GM23338 (cell line): ENCODE measurements around the gene SPINT2. TPM values are rescaled to one million over a fixed set of nuclear protein-coding genes. Genes with fewer than 3 reads are reported as not detected.

Experiments used
- CREB1 ChIP-seq: fragments of 250-450 bp; sonication (Bioruptor Pico); IDR thresholded peaks from 2 replicates; pipeline ENCODE4 v1.5.0; 2020; ENCODE audit warnings: low read depth, mild to moderate bottlenecking, moderate library complexity
- CTCF ChIP-seq, 2 experiments: fragments of 200-600 bp in 1 of 2; sonication (generic) in 1 of 2; conservative IDR thresholded peaks; 2 replicates each; pipeline versions ENCODE4 v1.5.1 to v1.6.1; 2016 to 2017; ENCODE audit warnings: antibody characterized with exemption in 2 of 2, low read depth in 2 of 2, mild to moderate bottlenecking in 2 of 2, moderate library complexity in 1 of 2
- EZH2 ChIP-seq: fragments of 200-600 bp; sonication (generic); IDR thresholded peaks from one replicate; pipeline ENCODE4 v1.8.0; 2017; ENCODE audit warnings: antibody characterized with exemption, mild to moderate bottlenecking, low read depth; ENCODE audit not compliant: unreplicated experiment
- EZH2phosphoT487 ChIP-seq: fragments of 200-600 bp; sonication (generic); IDR thresholded peaks from one replicate; pipeline ENCODE4 v1.8.1; 2018; ENCODE audit warnings: antibody characterized with exemption; ENCODE audit not compliant: unreplicated experiment
- JUNB ChIP-seq: IDR thresholded peaks from one replicate; pipeline ENCODE4 v1.6.1; 2016; ENCODE audit warnings: antibody characterized with exemption; ENCODE audit not compliant: unreplicated experiment
- ZNF331 ChIP-seq: fragments of 250-450 bp; sonication (Bioruptor Pico); IDR thresholded peaks from 2 replicates; pipeline ENCODE4 v1.5.0; 2020; ENCODE audit warnings: low read depth, mild to moderate bottlenecking, moderate library complexity
- ZNF462 ChIP-seq: fragments of 250-450 bp; sonication (Bioruptor Pico); IDR thresholded peaks from 2 replicates; pipeline ENCODE4 v1.5.0; 2020; ENCODE audit warnings: mild to moderate bottlenecking, moderate library complexity
- polyA plus RNA-seq: library from polyadenylated mRNA; unstranded; fragments of >200 nt; fragmentation: Nextera tagmentation; extraction: Ambion mirVana; gene quantifications from 2 replicates; pipeline ENCODE4 v1.2.1, GENCODE V29; 2016
- total RNA-seq: library from RNA; depleted of rRNA; stranded (reverse); fragments of >200 nt; shearing (Covaris generic); gene quantifications from 2 replicates; pipeline ENCODE4 v1.2.3, GENCODE V29; 2014

The SPINT2 gene
- total and polyA plus RNA-seq, 2 experiments from 2014 or later: 319 to 468 TPM

GRCh38 chr19:38216785-38217641 lies 47.4 kb upstream of the SPINT2 start (continued):
- no peak for TF ChIP-seq ZNF462 (CRISPR knock-in tag)
- no peak for TF ChIP-seq CREB1 (CRISPR knock-in tag)
- TF ChIP-seq ZNF331 (CRISPR knock-in tag): no peak
- no peak for TF ChIP-seq EZH2
- TF ChIP-seq EZH2phosphoT487: no peak
- no peak for TF ChIP-seq JUNB
- TF ChIP-seq CTCF (conservative IDR thresholded peaks at IDR 0.05; ENCODE audit: low read depth in 2 of 2): no peak
